ENCODE data around the gene NUDT17.

NUDT17 gene

DNA sequence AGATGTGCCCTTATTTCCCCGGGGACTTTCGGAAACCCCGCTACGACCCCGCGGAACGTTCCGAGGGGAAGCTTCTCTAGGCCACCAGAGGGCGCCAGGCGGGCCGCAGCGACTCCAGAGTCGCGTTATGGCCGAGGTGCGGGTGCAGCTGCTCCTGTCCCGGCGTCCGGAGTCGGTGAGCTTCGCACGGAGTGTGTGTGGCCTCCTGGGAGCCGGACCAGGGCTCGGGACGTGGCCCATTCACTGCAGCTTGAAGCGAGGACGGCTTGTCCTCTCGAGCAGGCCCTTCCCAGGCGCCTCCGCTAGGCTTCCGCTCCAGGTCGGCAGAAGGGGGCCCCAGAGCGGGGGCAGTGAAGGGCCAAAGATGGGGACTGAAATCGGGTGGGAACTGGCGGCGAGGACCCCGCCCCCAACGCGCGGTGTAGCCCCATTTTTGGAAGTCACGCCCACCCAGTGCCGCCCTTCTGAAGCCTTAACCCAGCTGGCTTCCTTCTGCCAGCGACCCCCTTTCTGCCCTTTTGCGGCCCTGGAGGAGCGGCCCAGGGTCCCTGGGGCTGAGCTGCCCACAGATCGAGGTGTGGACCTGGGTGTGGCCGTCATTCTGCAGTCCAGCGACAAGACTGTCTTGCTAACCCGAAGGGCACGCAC, at the start of gene NUDT17:
Gene NUDT17, plus strand, starts transcription at position 117 of the 648 bp plus-strand sequence. Its CDS starts 11 bp downstream, at position 128.
- peak; percentile 85 for DNase-seq (ENCODE audit: low read depth)
- H3K4me3 ChIP-seq (ENCODE audit: low read depth, low read length): peak within 1 kb of the TSS; percentile 46
- TF ChIP-seq CTCF (IDR thresholded peaks at IDR 0.05; ENCODE audit: low read depth, low read length) (peak; percentile 85), POLR2A (IDR thresholded peaks at IDR 0.05; ENCODE audit: extremely low read depth, insufficient read length) (no peak), MAX (IDR thresholded peaks at IDR 0.05; ENCODE audit: low read depth, low read length) (0 out of 2 replicates have a peak, but pooled peaks have one; percentile 55), MYC (IDR thresholded peaks at IDR 0.05; ENCODE audit: low read depth, low read length) (peak; percentile 71)

GRCh38 chr1:145796753-145797152, 48.7 kb upstream of the NUDT17 start:
- no peak overlapping the region for H3K4me3 ChIP-seq (ENCODE audit: low read depth, low read length)
- TF ChIP-seq CTCF (IDR thresholded peaks at IDR 0.05; ENCODE audit: low read depth, low read length) (no peak), MYC (IDR thresholded peaks at IDR 0.05; ENCODE audit: low read depth, low read length) (no peak), MAX (IDR thresholded peaks at IDR 0.05; ENCODE audit: low read depth, low read length) (no peak), POLR2A (IDR thresholded peaks at IDR 0.05; ENCODE audit: extremely low read depth, insufficient read length) (no peak)
- DNase-seq (ENCODE audit: low read depth): peak; percentile 18

- DNase-seq (ENCODE audit: low read depth): no peak
- H3K4me3 ChIP-seq (ENCODE audit: low read depth, low read length): no peak overlapping the region
- TF ChIP-seq POLR2A (IDR thresholded peaks at IDR 0.05; ENCODE audit: extremely low read depth, insufficient read length) (no peak), CTCF (IDR thresholded peaks at IDR 0.05; ENCODE audit: low read depth, low read length) (no peak), MYC (IDR thresholded peaks at IDR 0.05; ENCODE audit: low read depth, low read length) (no peak), MAX (IDR thresholded peaks at IDR 0.05; ENCODE audit: low read depth, low read length) (no peak)
Observed at GRCh38 chr1:145799806-145800205, 45.6 kb upstream of the NUDT17 start.

DNA sequence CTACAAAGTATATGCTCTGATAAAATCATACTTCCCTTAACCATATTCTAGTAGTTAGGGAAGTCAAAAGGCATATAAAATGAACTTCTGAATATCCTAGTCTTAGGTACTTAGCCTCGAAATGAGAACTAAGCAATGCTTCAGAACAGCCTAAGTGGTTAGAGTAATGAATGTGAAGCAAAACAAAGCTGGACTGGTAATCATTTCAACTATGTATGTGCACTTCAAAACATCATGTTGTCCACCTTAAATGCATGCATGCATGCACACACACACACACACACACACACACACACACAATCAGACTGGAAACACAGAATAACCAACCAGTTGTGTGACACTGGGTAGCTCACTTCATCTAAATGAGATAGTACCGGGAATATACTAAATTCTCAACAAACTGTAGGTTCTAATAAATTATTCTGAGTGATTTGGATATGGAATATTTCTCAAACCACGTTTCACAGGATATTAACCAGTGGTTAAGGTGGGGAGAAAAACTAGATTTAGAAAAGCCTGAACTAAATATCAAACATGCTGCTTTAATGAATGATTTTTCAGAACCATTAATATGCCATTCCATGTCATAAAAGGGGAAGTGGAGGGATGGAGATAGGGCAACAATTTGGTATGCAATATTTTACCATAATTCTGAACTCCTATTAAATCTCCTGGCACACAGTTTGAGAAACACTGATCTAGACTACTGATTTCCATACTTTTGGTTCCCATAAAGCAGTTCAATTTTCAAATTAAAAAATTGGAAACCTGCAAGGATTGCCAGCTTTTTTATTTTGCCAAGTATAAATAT, 41.0 kb upstream of the NUDT17 start:
- peak; percentile 5 for DNase-seq (ENCODE audit: low read depth)
- no peak for TF ChIP-seq MYC (IDR thresholded peaks at IDR 0.05; ENCODE audit: low read depth, low read length)
- no peak for TF ChIP-seq POLR2A (IDR thresholded peaks at IDR 0.05; ENCODE audit: extremely low read depth, insufficient read length)
- TF ChIP-seq MAX (IDR thresholded peaks at IDR 0.05; ENCODE audit: low read depth, low read length): no peak
- no peak for TF ChIP-seq CTCF (IDR thresholded peaks at IDR 0.05; ENCODE audit: low read depth, low read length)
- no peak overlapping the region for H3K4me3 ChIP-seq (ENCODE audit: low read depth, low read length)

DNA sequence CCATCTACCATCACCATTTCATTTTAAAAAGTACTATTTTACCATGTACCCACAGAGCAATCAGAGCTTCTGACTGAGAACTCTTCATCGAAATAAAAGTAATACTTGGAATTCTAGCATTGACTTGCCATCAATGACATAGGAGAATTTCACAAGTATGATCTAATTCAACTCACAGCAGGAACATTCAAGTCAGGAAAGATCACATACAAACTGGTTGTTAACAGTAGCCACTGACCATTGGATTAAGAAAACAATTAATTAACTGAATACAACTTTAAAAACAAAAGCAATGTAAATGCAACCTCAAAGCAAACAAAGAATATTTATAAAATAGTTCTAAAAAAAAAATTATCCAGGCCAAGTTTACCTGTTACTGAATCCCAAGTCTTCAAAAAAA, 40.4 kb upstream of the NUDT17 start:
- H3K4me3 ChIP-seq (ENCODE audit: low read depth, low read length): no peak overlapping the region
- no peak for DNase-seq (ENCODE audit: low read depth)
- TF ChIP-seq MAX (IDR thresholded peaks at IDR 0.05; ENCODE audit: low read depth, low read length) (no peak), POLR2A (IDR thresholded peaks at IDR 0.05; ENCODE audit: extremely low read depth, insufficient read length) (no peak), MYC (IDR thresholded peaks at IDR 0.05; ENCODE audit: low read depth, low read length) (no peak), CTCF (IDR thresholded peaks at IDR 0.05; ENCODE audit: low read depth, low read length) (no peak)
